GM21737 (cell line): Measurements from ENCODE around the gene NCEH1.
A peak's percentile ranks its signal among the peaks of the same experiment; 100 is the strongest.

Experiments used
- ATAC-seq: cut with Tn5 transposase; IDR thresholded peaks from one replicate; pipeline ENCODE4 v1.9.1; 2021; ENCODE audit warnings: mild to moderate bottlenecking, moderate library complexity; ENCODE audit not compliant: unreplicated experiment

NCEH1 gene

GRCh38 chr3:172647080-172647479 is 63.8 kb downstream of the NCEH1 start:
- no peak for ATAC-seq

GRCh38 chr3:172646439-172647015 is 64.3 kb downstream of the NCEH1 start:
- ATAC-seq, result no peak

- ATAC-seq, result no peak
These were observed 66.6 kb downstream of the NCEH1 start for GRCh38 chr3:172644258-172644657.

- no peak for ATAC-seq
These were observed 67.2 kb downstream of the NCEH1 start for GRCh38 chr3:172643506-172644179.

- no peak for ATAC-seq
These were observed 69.6 kb downstream of the NCEH1 start for GRCh38 chr3:172641291-172641690.

GRCh38 chr3:172640751-172641150 is 70.1 kb downstream of the NCEH1 start:
- no peak for ATAC-seq

- peak; percentile 90 for ATAC-seq
These were observed 75.3 kb downstream of the NCEH1 start for GRCh38 chr3:172635588-172635987.

- no peak for ATAC-seq
These were observed 75.9 kb downstream of the NCEH1 start for GRCh38 chr3:172634948-172635347.

- ATAC-seq, result no peak
These were observed 80.6 kb downstream of the NCEH1 start for GRCh38 chr3:172630316-172630715.

- ATAC-seq, result no peak
These were observed 81.4 kb downstream of the NCEH1 start for GRCh38 chr3:172629470-172629869.

GRCh38 chr3:172627057-172627809 is 83.6 kb downstream of the NCEH1 start:
- ATAC-seq, result no peak

GRCh38 chr3:172626021-172626640 is 84.7 kb downstream of the NCEH1 start:
- no peak for ATAC-seq

- no peak for ATAC-seq
These were observed 85.5 kb downstream of the NCEH1 start for GRCh38 chr3:172625404-172625803.

GRCh38 chr3:172624999-172625398 is 85.9 kb downstream of the NCEH1 start:
- ATAC-seq, result no peak

- no peak for ATAC-seq
These were observed 87.8 kb downstream of the NCEH1 start for GRCh38 chr3:172622916-172623700.

GRCh38 chr3:172622156-172622555 is 88.7 kb downstream of the NCEH1 start:
- ATAC-seq, result no peak

- ATAC-seq, result no peak
These were observed 92.9 kb downstream of the NCEH1 start for GRCh38 chr3:172617976-172618375.

GRCh38 chr3:172617013-172617706 is 93.7 kb downstream of the NCEH1 start:
- ATAC-seq, result no peak

GRCh38 chr3:172616031-172616461 is 94.8 kb downstream of the NCEH1 start:
- no peak for ATAC-seq

- no peak for ATAC-seq
These were observed 95.6 kb downstream of the NCEH1 start for GRCh38 chr3:172615296-172615695.
